Ovary (tissue), 3 donors: Measurements from ENCODE around the gene NUDT1.

Source experiments
- CTCF ChIP-seq, 3 donors: fragments of 450-650 bp in 2 of 3; fragments of 200-600 bp in 1 of 3; IDR thresholded peaks; one replicate each; pipeline versions ENCODE4 v1.5.1 to v1.8.0; 2016 to 2022; ENCODE audit warnings: antibody characterized with exemption in 3 of 3, mild to moderate bottlenecking in 1 of 3
- POLR2A ChIP-seq: fragments of 450-650 bp; IDR thresholded peaks from one replicate; pipeline ENCODE4 v1.6.1; 2017; ENCODE audit warnings: antibody characterized with exemption, mild to moderate bottlenecking, moderate library complexity
- donor health status: DM: no; HTN: no; CAD: no.

GRCh38 chr7:2219136-2219535, 22.9 kb upstream of the NUDT1 start:
- TF ChIP-seq POLR2A (no peak), CTCF (IDR thresholded peaks at IDR 0.05) (no peak)
